H1 (cell line): ENCODE data around the gene UNC13C. TPM values are rescaled to one million over a fixed set of nuclear protein-coding genes. Genes with fewer than 3 reads are reported as not detected.

Experiments
- CTCF ChIA-PET: fragments of 300-600 bp; sonication (Branson Sonifier 250); formaldehyde crosslinking; loops from one replicate; lab custom pipeline; 2021; ENCODE audit not compliant: partially characterized antibody; lab: Charles Lee
- POLR2A ChIA-PET: fragments of 300-600 bp; sonication (Branson Sonifier 250); formaldehyde crosslinking; loops from one replicate; lab custom pipeline; 2021; ENCODE audit warnings: inconsistent platforms; ENCODE audit not compliant: partially characterized antibody; lab: Charles Lee
- DNase-seq, 2 experiments: peaks; one replicate each; pipeline versions ENCODE4 v3.0.0 to v3.0.0-alpha.2; 2010 to 2022; ENCODE audit warnings: low spot score in 2 of 2, low read depth in 1 of 2, mixed read lengths in 1 of 2
- FAIRE-seq: peaks from 2 replicates; lab custom pipeline; 2011; peaks lifted over from hg19 to GRCh38; lab: Jason Lieb, UNC
- H2AFZ ChIP-seq: 2 replicates; pipeline ENCODE4 v1.8.1; 2012; ENCODE audit warnings: low read length, inconsistent platforms
- H2AK5ac ChIP-seq: 2 replicates; pipeline ENCODE4 v1.6.1; 2013; ENCODE audit warnings: low read depth, low read length
- H2BK120ac ChIP-seq: replicated peaks from 2 replicates; pipeline ENCODE3; 2013; ENCODE audit warnings: low read depth, low read length, inconsistent platforms
- H2BK12ac ChIP-seq: 2 replicates; pipeline ENCODE4 v1.6.1; 2013; ENCODE audit warnings: low read depth, low read length
- H2BK15ac ChIP-seq: 2 replicates; pipeline ENCODE4 v1.6.1; 2013; ENCODE audit warnings: low read length
- H2BK20ac ChIP-seq: 2 replicates; pipeline ENCODE4 v1.6.1; 2013; ENCODE audit warnings: low read length
- H2BK5ac ChIP-seq: 2 replicates; pipeline ENCODE4 v1.6.1; 2013; ENCODE audit warnings: low read depth, low read length
- H3K14ac ChIP-seq: 2 replicates; pipeline ENCODE4 v1.6.1; 2013; ENCODE audit warnings: inconsistent platforms; ENCODE audit not compliant: insufficient read length
- H3K18ac ChIP-seq: 2 replicates; pipeline ENCODE4 v1.6.1; 2013; ENCODE audit warnings: low read length; ENCODE audit errors: extremely low read depth
- H3K23ac ChIP-seq: 2 replicates; pipeline ENCODE4 v1.6.1; 2013; ENCODE audit warnings: inconsistent platforms; ENCODE audit not compliant: insufficient read length
- H3K23me2 ChIP-seq: 2 replicates; pipeline ENCODE4 v1.6.1; 2013; ENCODE audit warnings: low read depth, low read length
- H3K27ac ChIP-seq: 2 replicates; pipeline ENCODE4 v1.6.1; 2011; ENCODE audit warnings: low read depth, low read length, inconsistent platforms
- H3K27me3 ChIP-seq, 4 experiments: replicated peaks in 1 of 4; 1 replicate in 1 of 4; 2 replicates in 3 of 4; pipeline versions ENCODE4 v1.6.1 to v1.8.1; 2011 to 2013; ENCODE audit warnings: low read length in 3 of 4, mild to moderate bottlenecking in 3 of 4, inconsistent platforms in 2 of 4, mixed read lengths in 2 of 4, moderate library complexity in 1 of 4; ENCODE audit not compliant: control insufficient read depth in 3 of 4, insufficient read depth in 3 of 4; ENCODE audit errors: extremely low read depth in 1 of 4
- H3K36me3 ChIP-seq, 4 experiments: 2 replicates each; pipeline versions ENCODE4 v1.6.1 to v1.8.1; 2011 to 2013; ENCODE audit warnings: mild to moderate bottlenecking in 4 of 4, low read length in 3 of 4, moderate library complexity in 2 of 4, control low read depth in 1 of 4, inconsistent platforms in 1 of 4; ENCODE audit not compliant: insufficient read depth in 4 of 4, control insufficient read depth in 2 of 4
- H3K4ac ChIP-seq: replicated peaks from 2 replicates; pipeline ENCODE3; 2013; ENCODE audit warnings: low read length, low read depth, mixed read lengths, inconsistent platforms; ENCODE audit not compliant: insufficient read length
- H3K4me1 ChIP-seq, 4 experiments: replicated peaks in 1 of 4; 1 replicate in 1 of 4; 2 replicates in 3 of 4; pipeline versions ENCODE4 v1.6.1 to v1.8.1; 2011 to 2013; ENCODE audit warnings: low read length in 3 of 4, inconsistent platforms in 2 of 4, mixed read lengths in 1 of 4; ENCODE audit not compliant: insufficient read depth in 4 of 4, control insufficient read depth in 3 of 4
- H3K4me2 ChIP-seq, 2 experiments: 2 replicates each; pipeline versions ENCODE4 v1.6.1 to v1.8.1; 2011 to 2013; ENCODE audit warnings: low read depth in 2 of 2, low read length in 2 of 2, control low read depth in 1 of 2, inconsistent platforms in 1 of 2, mild to moderate bottlenecking in 1 of 2; ENCODE audit not compliant: insufficient read depth in 1 of 2
- H3K4me3 ChIP-seq, 4 experiments: fragments of 200-600, 300-600 bp in 1 of 4; sonication (generic), shearing (Covaris generic), sonication (Bioruptor Twin) in 1 of 4; 2 replicates each; pipeline versions ENCODE4 v1.5.1 to v1.8.1; 2011 to 2016; ENCODE audit warnings: low read length in 4 of 4, low read depth in 3 of 4, control low read depth in 2 of 4, inconsistent platforms in 2 of 4, mild to moderate bottlenecking in 2 of 4, mixed read lengths in 1 of 4, moderate library complexity in 1 of 4; ENCODE audit not compliant: insufficient read depth in 2 of 4; ENCODE audit errors: extremely low read depth in 1 of 4
- H3K56ac ChIP-seq: replicated peaks from 2 replicates; pipeline ENCODE3; 2013; ENCODE audit warnings: low read depth, mild to moderate bottlenecking, mixed read lengths, low read length, inconsistent platforms; ENCODE audit not compliant: insufficient read length
- H3K79me1 ChIP-seq: 2 replicates; pipeline ENCODE4 v1.6.1; 2013; ENCODE audit warnings: low read depth, low read length, control low read depth
- H3K79me2 ChIP-seq, 2 experiments: 2 replicates each; pipeline versions ENCODE4 v1.6.1 to v1.8.1; 2012 to 2013; ENCODE audit warnings: low read length in 2 of 2, mild to moderate bottlenecking in 2 of 2, inconsistent platforms in 1 of 2; ENCODE audit not compliant: insufficient read depth in 2 of 2, control insufficient read depth in 1 of 2
- H3K9ac ChIP-seq, 4 experiments: replicated peaks in 1 of 4; 1 replicate in 1 of 4; 2 replicates in 3 of 4; pipeline versions ENCODE4 v1.6.1 to v1.8.1; 2011 to 2013; ENCODE audit warnings: low read depth in 3 of 4, low read length in 3 of 4, control low read depth in 2 of 4, mild to moderate bottlenecking in 2 of 4, moderate library complexity in 2 of 4, inconsistent platforms in 1 of 4; ENCODE audit errors: extremely low read depth in 1 of 4
- H3K9me3 ChIP-seq, 2 experiments: 2 replicates each; pipeline versions ENCODE4 v1.6.1 to v1.8.1; 2012 to 2013; ENCODE audit warnings: mild to moderate bottlenecking in 2 of 2, moderate library complexity in 2 of 2, control low read depth in 1 of 2, inconsistent platforms in 1 of 2, low read depth in 1 of 2, low read length in 1 of 2, mixed read lengths in 1 of 2; ENCODE audit not compliant: insufficient read depth in 2 of 2
- H4K20me1 ChIP-seq, 2 experiments: replicated peaks in 1 of 2; 2 replicates each; pipeline versions ENCODE3 to v1.8.1; 2011 to 2013; ENCODE audit warnings: inconsistent platforms in 2 of 2, low read length in 2 of 2, mild to moderate bottlenecking in 1 of 2; ENCODE audit not compliant: insufficient read depth in 2 of 2, control insufficient read depth in 1 of 2
- H4K5ac ChIP-seq: 2 replicates; pipeline ENCODE4 v1.6.1; 2013; ENCODE audit warnings: low read length, low read depth, mixed read lengths, inconsistent platforms; ENCODE audit not compliant: insufficient read length
- H4K8ac ChIP-seq: 2 replicates; pipeline ENCODE4 v1.8.0; 2013; ENCODE audit warnings: mild to moderate bottlenecking, moderate library complexity, low read length, inconsistent platforms; ENCODE audit not compliant: insufficient read depth; ENCODE audit errors: extremely low read depth
- H4K91ac ChIP-seq: replicated peaks from 2 replicates; pipeline ENCODE3; 2013; ENCODE audit warnings: low read length, mixed read lengths, inconsistent platforms; ENCODE audit not compliant: insufficient read length
- CHD1 ChIP-seq: IDR thresholded peaks from 2 replicates; pipeline ENCODE4 v1.6.1; 2012; ENCODE audit warnings: low read depth, low read length, improper control_type of control experiment
- CHD2 ChIP-seq: IDR thresholded peaks from 2 replicates; pipeline ENCODE4 v1.6.1; 2012; ENCODE audit warnings: low read length, improper control_type of control experiment
- CREB1 ChIP-seq: IDR thresholded peaks from 2 replicates; pipeline ENCODE4 v1.6.1; 2012; ENCODE audit warnings: inconsistent platforms
- CTBP2 ChIP-seq: IDR thresholded peaks from 2 replicates; pipeline ENCODE4 v1.7.0; 2011; ENCODE audit warnings: borderline replicate concordance, mild to moderate bottlenecking, moderate library complexity, mixed read lengths, low read length; ENCODE audit not compliant: insufficient read depth, insufficient read length
- EGR1 ChIP-seq: IDR thresholded peaks from 2 replicates; pipeline ENCODE4 v1.6.1; 2011; ENCODE audit warnings: low read depth, low read length, borderline replicate concordance
- EZH2 ChIP-seq: fragments of 200-600 bp; sonication (generic); IDR thresholded peaks from 2 replicates; pipeline ENCODE4 v1.7.1; 2012; ENCODE audit warnings: low read depth, mild to moderate bottlenecking, moderate library complexity, low read length, inconsistent platforms; ENCODE audit not compliant: severe bottlenecking
- GABPA ChIP-seq: IDR thresholded peaks from 2 replicates; pipeline ENCODE4 v1.6.1; 2011; ENCODE audit warnings: mild to moderate bottlenecking, low read length, moderate library complexity, borderline replicate concordance; ENCODE audit not compliant: insufficient read depth
- SIX5 ChIP-seq: IDR thresholded peaks from 2 replicates; pipeline ENCODE4 v1.6.1; 2011; ENCODE audit warnings: mild to moderate bottlenecking, low read depth, low read length
- TAF1 ChIP-seq: IDR thresholded peaks from 2 replicates; pipeline ENCODE4 v1.6.1; 2011; ENCODE audit warnings: mild to moderate bottlenecking, low read depth, low read length
- WGBS, 2 experiments: shearing (Covaris generic) in 1 of 2; methylation state at CpG; one replicate each; pipeline versions ENCODE4 v1.1.6 to v1.1.7; 2013 to 2015; ENCODE audit warnings: low lambda C conversion rate in 2 of 2, mixed read lengths in 2 of 2, inconsistent platforms in 1 of 2, low coverage in 1 of 2, missing lambda C conversion rate in 1 of 2; ENCODE audit not compliant: insufficient replicate concordance in 2 of 2, insufficient coverage in 1 of 2, insufficient read length in 1 of 2; ENCODE audit errors: extremely low coverage in 1 of 2, missing lambda C conversion rate in 1 of 2; 5-methylcytosine and 5-hydroxymethylcytosine counted together
- polyA plus RNA-seq, 7 experiments: library from polyadenylated mRNA; depleted of rRNA in 3 of 7; stranded (reverse) in 5 of 7; unstranded in 2 of 7; fragments of >200 nt in 5 of 7; fragments of 200-250 nt in 2 of 7; gene quantifications; 1 replicate in 5 of 7; 2 replicates in 1 of 7; 4 replicates in 1 of 7; pipeline versions ENCODE4 v1.2.1 to v1.2.3, GENCODE V29; 2011 to 2013; ENCODE audit warnings: missing spikeins in 2 of 7, mixed read lengths in 2 of 7
- total RNA-seq: library from RNA; stranded (reverse); fragmentation: NEBNext Ultra II Directional; extraction: Animal tissue kit (Norgen Biotek cat#: 25700); gene quantifications from 2 replicates; pipeline ENCODE4 v1.2.1, GENCODE V29; 2021
- TF ChIP-seq, protein P1 (sequence below): IDR thresholded peaks from 2 replicates; pipeline ENCODE4 v1.6.1; 2012; ENCODE audit warnings: low read length, inconsistent platforms
- TF ChIP-seq, protein P2 (sequence below): IDR thresholded peaks from 2 replicates; pipeline ENCODE4 v1.6.1; 2011; ENCODE audit warnings: low read length, improper control_type of control experiment

UNC13C gene
- total and polyA plus RNA-seq, 2 of the 8 experiments (the other 6 are each of a cell fraction or from before 2014, with no cell fraction given), result 0.02 to 0.13 TPM

DNA sequence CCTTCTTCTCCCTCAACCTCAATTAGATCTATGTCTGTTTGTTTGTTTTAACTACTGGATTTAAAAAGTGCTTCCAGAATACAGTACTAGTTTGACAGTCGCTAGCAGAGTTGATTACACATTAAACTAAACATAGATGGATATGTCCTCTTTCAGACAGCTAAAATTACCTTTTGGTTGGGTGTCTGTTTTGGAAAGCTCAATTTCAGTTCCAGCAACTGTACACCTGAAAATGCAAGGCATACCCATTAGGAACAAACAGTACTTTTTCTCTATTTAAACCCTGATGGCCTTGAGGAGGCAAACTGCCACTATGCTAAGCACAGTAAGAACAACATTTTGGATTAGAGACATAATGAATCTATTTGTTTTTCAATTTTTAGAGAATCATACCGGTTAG lies 234.4 kb downstream of the UNC13C start:
- Histone ChIP-seq H3K27me3 (no peaks in the 10 kb centered on the region), H4K20me1 (no peaks in the 10 kb centered on the region), H3K23me2 (no peaks in the 10 kb centered on the region), H3K4ac (no peak overlapping the region), H2BK20ac (no peak overlapping the region), H3K27ac (no peak overlapping the region), H3K4me3 (no peak overlapping the region), H3K36me3 (no peaks in the 10 kb centered on the region), H3K18ac (no peak overlapping the region), H2BK120ac (no peak overlapping the region), H4K8ac (no peak overlapping the region), H3K9ac (no peak overlapping the region), H3K9me3 (peaks cover 3 to 42% of the 10 kb centered on the region in 2 experiments; a peak in 3 of 4 replicates), H3K14ac (no peak overlapping the region), H2BK5ac (no peak overlapping the region), H3K23ac (no peak overlapping the region), H2BK15ac (no peak overlapping the region), H3K79me2 (no peaks in the 10 kb centered on the region), H3K4me2 (no peak overlapping the region), H3K4me1 (no peaks in the 10 kb centered on the region), H2AFZ (no peak overlapping the region), H4K91ac (no peak overlapping the region), H2AK5ac (no peak overlapping the region), H3K56ac (no peak overlapping the region), H3K79me1 (no peaks in the 10 kb centered on the region), H4K5ac (no peak overlapping the region), H2BK12ac (no peak overlapping the region)
- TF ChIP-seq TAF1 (no peak), SIX5 (no peak), EGR1 (no peak), CHD2 (no peak), CTBP2 (no peak), GABPA (no peak), CREB1 (no peak), EZH2 (no peak), CHD1 (no peak)
- TF ChIP-seq, protein P1, sequence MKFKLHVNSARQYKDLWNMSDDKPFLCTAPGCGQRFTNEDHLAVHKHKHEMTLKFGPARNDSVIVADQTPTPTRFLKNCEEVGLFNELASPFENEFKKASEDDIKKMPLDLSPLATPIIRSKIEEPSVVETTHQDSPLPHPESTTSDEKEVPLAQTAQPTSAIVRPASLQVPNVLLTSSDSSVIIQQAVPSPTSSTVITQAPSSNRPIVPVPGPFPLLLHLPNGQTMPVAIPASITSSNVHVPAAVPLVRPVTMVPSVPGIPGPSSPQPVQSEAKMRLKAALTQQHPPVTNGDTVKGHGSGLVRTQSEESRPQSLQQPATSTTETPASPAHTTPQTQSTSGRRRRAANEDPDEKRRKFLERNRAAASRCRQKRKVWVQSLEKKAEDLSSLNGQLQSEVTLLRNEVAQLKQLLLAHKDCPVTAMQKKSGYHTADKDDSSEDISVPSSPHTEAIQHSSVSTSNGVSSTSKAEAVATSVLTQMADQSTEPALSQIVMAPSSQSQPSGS, result no peak
- TF ChIP-seq, protein P2, sequence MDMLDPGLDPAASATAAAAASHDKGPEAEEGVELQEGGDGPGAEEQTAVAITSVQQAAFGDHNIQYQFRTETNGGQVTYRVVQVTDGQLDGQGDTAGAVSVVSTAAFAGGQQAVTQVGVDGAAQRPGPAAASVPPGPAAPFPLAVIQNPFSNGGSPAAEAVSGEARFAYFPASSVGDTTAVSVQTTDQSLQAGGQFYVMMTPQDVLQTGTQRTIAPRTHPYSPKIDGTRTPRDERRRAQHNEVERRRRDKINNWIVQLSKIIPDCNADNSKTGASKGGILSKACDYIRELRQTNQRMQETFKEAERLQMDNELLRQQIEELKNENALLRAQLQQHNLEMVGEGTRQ, result no peak
- ChIA-PET POLR2A (no interaction called here), CTCF (interaction anchor here (1.8 kb wide), 1 partner anchor 130 kb away, joined by 6 read pairs; no protein-coding TSS in a partner anchor)
- FAIRE-seq (no peak), DNase-seq (no peak)
- 75% methylated on average over 2 of the region's 2 CpGs; no CpG with 5 or more reads in 1 of the 2 experiments for WGBS, 2 experiments
